C4-2B (cell line): ENCODE results near the gene OTOGL.

Experiments
- ZFX ChIP-seq: fragments of 450-650 bp; IDR thresholded peaks from 2 replicates; pipeline ENCODE4 v1.6.1; 2017
- TF ChIP-seq, protein P1 (sequence below): fragments of 450-650 bp; conservative IDR thresholded peaks from 2 replicates; pipeline ENCODE4 v1.5.1; 2017; ENCODE audit warnings: mild to moderate bottlenecking

DNA sequence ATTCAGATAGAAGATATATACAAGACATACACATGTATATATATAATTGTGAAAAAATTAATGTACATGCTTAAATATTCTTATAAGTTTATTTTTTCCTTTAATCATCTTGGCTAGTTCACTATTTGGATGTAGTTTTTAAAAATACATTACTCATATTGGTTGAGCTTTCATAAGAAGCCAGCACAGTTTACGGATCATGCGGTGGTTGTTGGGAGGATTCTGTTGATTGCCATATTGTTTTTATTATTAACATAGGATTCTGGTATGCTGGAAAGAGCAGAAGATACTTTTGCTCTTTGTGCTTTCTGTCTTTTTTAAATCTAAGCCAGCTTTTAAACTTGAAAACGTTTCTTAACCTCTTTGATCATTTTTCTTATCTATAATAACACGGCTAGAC, 163.4 kb downstream of the OTOGL start:
- TF ChIP-seq, protein P1, sequence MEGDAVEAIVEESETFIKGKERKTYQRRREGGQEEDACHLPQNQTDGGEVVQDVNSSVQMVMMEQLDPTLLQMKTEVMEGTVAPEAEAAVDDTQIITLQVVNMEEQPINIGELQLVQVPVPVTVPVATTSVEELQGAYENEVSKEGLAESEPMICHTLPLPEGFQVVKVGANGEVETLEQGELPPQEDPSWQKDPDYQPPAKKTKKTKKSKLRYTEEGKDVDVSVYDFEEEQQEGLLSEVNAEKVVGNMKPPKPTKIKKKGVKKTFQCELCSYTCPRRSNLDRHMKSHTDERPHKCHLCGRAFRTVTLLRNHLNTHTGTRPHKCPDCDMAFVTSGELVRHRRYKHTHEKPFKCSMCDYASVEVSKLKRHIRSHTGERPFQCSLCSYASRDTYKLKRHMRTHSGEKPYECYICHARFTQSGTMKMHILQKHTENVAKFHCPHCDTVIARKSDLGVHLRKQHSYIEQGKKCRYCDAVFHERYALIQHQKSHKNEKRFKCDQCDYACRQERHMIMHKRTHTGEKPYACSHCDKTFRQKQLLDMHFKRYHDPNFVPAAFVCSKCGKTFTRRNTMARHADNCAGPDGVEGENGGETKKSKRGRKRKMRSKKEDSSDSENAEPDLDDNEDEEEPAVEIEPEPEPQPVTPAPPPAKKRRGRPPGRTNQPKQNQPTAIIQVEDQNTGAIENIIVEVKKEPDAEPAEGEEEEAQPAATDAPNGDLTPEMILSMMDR, result no peak
- TF ChIP-seq ZFX, result no peak
